K562 (cell line): ENCODE results near the gene CERS6. TPM values are rescaled to one million over a fixed set of nuclear protein-coding genes. Genes with fewer than 3 reads are reported as not detected.

Source experiments
- ADNP ChIP-seq: fragments of 200-800 bp; sonication (Bioruptor generic); IDR thresholded peaks from 2 replicates; pipeline ENCODE4 v1.6.1; 2016; ENCODE audit warnings: missing genetic modification characterization, missing compliant biosample characterization
- DACH1 ChIP-seq: fragments of 450-650 bp; IDR thresholded peaks from 2 replicates; pipeline ENCODE4 v1.6.1; 2018; ENCODE audit not compliant: partially characterized antibody
- GTF2F1 ChIP-seq: IDR thresholded peaks from 2 replicates; pipeline ENCODE4 v1.6.1; 2011; ENCODE audit warnings: low read depth, low read length, improper control_type of control experiment
- MBD2 ChIP-seq: sonication (generic); IDR thresholded peaks from 2 replicates; pipeline ENCODE4 v1.6.1; 2016; ENCODE audit warnings: low read depth, borderline replicate concordance
- NFYB ChIP-seq: IDR thresholded peaks from 2 replicates; pipeline ENCODE4 v1.6.1; 2011; ENCODE audit warnings: mild to moderate bottlenecking, moderate library complexity; ENCODE audit not compliant: insufficient read length; ENCODE audit errors: extremely low read depth
- NUFIP1 ChIP-seq: fragments of 450-650 bp; IDR thresholded peaks from 2 replicates; pipeline ENCODE4 v1.6.1; 2018; ENCODE audit not compliant: partially characterized antibody
- PURB ChIP-seq: sonication (generic); formaldehyde crosslinking; IDR thresholded peaks from 2 replicates; pipeline ENCODE4 v1.9.0; 2021; ENCODE audit warnings: low read depth, mild to moderate bottlenecking, missing genetic modification reagents
- SMC3 ChIP-seq: conservative IDR thresholded peaks from 2 replicates; pipeline ENCODE4 v1.6.1; 2011; ENCODE audit warnings: low read depth, low read length, improper control_type of control experiment; ENCODE audit not compliant: insufficient read depth
- TAF15 ChIP-seq: fragments of 200-400 bp; formaldehyde crosslinking; IDR thresholded peaks from 2 replicates; pipeline ENCODE4 v1.6.1; 2017; ENCODE audit warnings: mild to moderate bottlenecking, low read depth, low read length, moderate library complexity
- TEAD4 ChIP-seq, 2 experiments: sonication (generic) in 1 of 2; formaldehyde crosslinking in 1 of 2; IDR thresholded peaks; 2 replicates each; pipeline versions ENCODE4 v1.6.1 to v1.8.0; 2012 to 2022; ENCODE audit warnings: borderline replicate concordance in 1 of 2, inconsistent platforms in 1 of 2, low read length in 1 of 2, mild to moderate bottlenecking in 1 of 2, missing genetic modification reagents in 1 of 2
- ZKSCAN1 ChIP-seq: fragments of 150-350 bp; IDR thresholded peaks from 2 replicates; pipeline ENCODE4 v1.6.1; 2016; ENCODE audit warnings: low read depth, low read length
- polyA plus RNA-seq, 8 experiments: library from polyadenylated mRNA; depleted of rRNA in 4 of 8; stranded (reverse) in 5 of 8; unstranded in 3 of 8; fragments of >200 nt; fragmentation: Nextera tagmentation in 2 of 8; fragmentation: Illumina TruSeq in 1 of 8; extraction: Ambion mirVana in 2 of 8; extraction: Trizol in 1 of 8; gene quantifications; 2 replicates each; pipeline versions ENCODE4 v1.2.1 to v1.2.3, GENCODE V29; 2011 to 2014; ENCODE audit warnings: inconsistent platforms in 1 of 8, missing spikeins in 1 of 8
- total RNA-seq, 7 experiments: library from RNA; depleted of rRNA in 6 of 7; stranded (reverse); fragments of >200 nt in 6 of 7; fragmentation: Illumina TruSeq in 2 of 7; extraction: Trizol in 2 of 7; gene quantifications; 2 replicates each; pipeline versions ENCODE4 v1.2.1 to v1.2.3, GENCODE V29; 2011 to 2021; ENCODE audit warnings: low replicate concordance in 1 of 7
- TF ChIP-seq, protein P1 (sequence below): fragments of 200-800 bp; sonication (Bioruptor generic); IDR thresholded peaks from 2 replicates; pipeline ENCODE4 v1.6.1; 2016; ENCODE audit warnings: missing genetic modification characterization, missing compliant biosample characterization
- TF ChIP-seq, protein P2 (sequence below): fragments of 250-450 bp; sonication (Bioruptor Pico); IDR thresholded peaks from 2 replicates; pipeline ENCODE4 v1.8.0; 2022; ENCODE audit warnings: inconsistent platforms, mild to moderate bottlenecking, moderate library complexity, borderline replicate concordance
- TF ChIP-seq, protein P3 (sequence below): fragments of 450-650 bp; formaldehyde crosslinking; IDR thresholded peaks from 2 replicates; pipeline ENCODE4 v1.4.0; 2020; ENCODE audit warnings: mild to moderate bottlenecking, moderate library complexity
- TF ChIP-seq, protein P4 (sequence below), 2 experiments: fragments of 450-650 bp in 1 of 2; IDR thresholded peaks; 2 replicates each; pipeline ENCODE4 v1.6.1; 2011 to 2017; ENCODE audit warnings: low read depth in 2 of 2, antibody characterized with exemption in 1 of 2, borderline replicate concordance in 1 of 2, low read length in 1 of 2, mild to moderate bottlenecking in 1 of 2, mixed read lengths in 1 of 2; ENCODE audit not compliant: control insufficient read depth in 1 of 2

Gene CERS6
- total and polyA plus RNA-seq, 9 of the 15 experiments (the other 6 are each of a cell fraction or from before 2014, with no cell fraction given): 1.6 to 13.6 (median 11.4) TPM

DNA sequence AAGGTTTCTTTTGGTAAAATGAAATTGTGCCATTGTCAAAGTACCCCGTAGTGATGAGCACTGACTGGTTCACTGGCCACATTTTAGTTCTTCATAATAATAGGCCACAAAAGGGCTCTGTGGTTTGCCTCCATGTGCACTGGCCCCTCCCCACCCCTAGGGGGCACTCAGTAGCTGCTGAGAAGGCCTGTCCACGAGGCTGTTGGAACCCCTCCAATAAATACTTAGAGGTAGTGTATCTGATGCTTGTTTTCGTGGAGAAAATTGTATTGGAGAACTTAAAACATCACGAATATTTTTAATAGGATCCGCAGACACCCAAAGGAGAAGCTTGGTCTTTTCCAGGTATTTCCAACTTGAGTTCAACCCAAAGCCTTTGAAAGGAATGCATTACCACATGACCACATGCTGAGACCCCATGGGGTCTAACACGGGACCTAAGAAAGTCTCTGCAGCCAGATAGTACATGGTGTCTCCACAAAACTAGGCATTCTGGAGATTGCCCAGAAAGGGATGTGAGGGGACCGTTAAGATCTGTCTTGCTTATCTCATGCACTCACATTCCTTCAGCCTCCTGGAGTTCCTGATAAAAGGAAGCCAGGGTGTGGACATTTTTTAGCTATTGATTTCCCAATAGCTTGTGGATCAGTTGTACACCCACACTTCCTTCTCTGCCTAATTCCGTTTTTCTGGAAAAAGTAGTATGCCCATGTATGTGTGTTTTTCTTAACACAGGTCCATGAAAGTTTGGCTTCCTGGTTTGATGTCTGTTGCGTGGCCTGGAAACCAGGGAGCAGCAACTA lies 317.8 kb downstream of the CERS6 start (continued):
- TF ChIP-seq, protein P1, sequence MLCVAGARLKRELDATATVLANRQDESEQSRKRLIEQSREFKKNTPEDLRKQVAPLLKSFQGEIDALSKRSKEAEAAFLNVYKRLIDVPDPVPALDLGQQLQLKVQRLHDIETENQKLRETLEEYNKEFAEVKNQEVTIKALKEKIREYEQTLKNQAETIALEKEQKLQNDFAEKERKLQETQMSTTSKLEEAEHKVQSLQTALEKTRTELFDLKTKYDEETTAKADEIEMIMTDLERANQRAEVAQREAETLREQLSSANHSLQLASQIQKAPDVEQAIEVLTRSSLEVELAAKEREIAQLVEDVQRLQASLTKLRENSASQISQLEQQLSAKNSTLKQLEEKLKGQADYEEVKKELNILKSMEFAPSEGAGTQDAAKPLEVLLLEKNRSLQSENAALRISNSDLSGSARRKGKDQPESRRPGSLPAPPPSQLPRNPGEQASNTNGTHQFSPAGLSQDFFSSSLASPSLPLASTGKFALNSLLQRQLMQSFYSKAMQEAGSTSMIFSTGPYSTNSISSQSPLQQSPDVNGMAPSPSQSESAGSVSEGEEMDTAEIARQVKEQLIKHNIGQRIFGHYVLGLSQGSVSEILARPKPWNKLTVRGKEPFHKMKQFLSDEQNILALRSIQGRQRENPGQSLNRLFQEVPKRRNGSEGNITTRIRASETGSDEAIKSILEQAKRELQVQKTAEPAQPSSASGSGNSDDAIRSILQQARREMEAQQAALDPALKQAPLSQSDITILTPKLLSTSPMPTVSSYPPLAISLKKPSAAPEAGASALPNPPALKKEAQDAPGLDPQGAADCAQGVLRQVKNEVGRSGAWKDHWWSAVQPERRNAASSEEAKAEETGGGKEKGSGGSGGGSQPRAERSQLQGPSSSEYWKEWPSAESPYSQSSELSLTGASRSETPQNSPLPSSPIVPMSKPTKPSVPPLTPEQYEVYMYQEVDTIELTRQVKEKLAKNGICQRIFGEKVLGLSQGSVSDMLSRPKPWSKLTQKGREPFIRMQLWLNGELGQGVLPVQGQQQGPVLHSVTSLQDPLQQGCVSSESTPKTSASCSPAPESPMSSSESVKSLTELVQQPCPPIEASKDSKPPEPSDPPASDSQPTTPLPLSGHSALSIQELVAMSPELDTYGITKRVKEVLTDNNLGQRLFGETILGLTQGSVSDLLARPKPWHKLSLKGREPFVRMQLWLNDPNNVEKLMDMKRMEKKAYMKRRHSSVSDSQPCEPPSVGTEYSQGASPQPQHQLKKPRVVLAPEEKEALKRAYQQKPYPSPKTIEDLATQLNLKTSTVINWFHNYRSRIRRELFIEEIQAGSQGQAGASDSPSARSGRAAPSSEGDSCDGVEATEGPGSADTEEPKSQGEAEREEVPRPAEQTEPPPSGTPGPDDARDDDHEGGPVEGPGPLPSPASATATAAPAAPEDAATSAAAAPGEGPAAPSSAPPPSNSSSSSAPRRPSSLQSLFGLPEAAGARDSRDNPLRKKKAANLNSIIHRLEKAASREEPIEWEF (CRISPR knock-in tag): peak; percentile 90
- TF ChIP-seq DACH1 (peak; percentile 79), ADNP (tag) (peak; percentile 95), TAF15 (no peak), NUFIP1 (peak; percentile 79), SMC3 (peak; percentile 93), ZKSCAN1 (0 out of 2 replicates have a peak, but pooled peaks have one; percentile 8), PURB (CRISPR knock-in tag) (no peak), NFYB (no peak), GTF2F1 (0 out of 2 replicates have a peak, but pooled peaks have one; percentile 32), TEAD4 (IDR thresholded peaks at IDR 0.05; ENCODE audit: low read length) (peak; percentile 100), TEAD4 (CRISPR knock-in tag; IDR thresholded peaks at IDR 0.05; ENCODE audit: borderline replicate concordance) (no peak), MBD2 (peak; percentile 85)
- TF ChIP-seq, protein P2, sequence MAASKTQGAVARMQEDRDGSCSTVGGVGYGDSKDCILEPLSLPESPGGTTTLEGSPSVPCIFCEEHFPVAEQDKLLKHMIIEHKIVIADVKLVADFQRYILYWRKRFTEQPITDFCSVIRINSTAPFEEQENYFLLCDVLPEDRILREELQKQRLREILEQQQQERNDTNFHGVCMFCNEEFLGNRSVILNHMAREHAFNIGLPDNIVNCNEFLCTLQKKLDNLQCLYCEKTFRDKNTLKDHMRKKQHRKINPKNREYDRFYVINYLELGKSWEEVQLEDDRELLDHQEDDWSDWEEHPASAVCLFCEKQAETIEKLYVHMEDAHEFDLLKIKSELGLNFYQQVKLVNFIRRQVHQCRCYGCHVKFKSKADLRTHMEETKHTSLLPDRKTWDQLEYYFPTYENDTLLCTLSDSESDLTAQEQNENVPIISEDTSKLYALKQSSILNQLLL: no peak
- TF ChIP-seq, protein P3, sequence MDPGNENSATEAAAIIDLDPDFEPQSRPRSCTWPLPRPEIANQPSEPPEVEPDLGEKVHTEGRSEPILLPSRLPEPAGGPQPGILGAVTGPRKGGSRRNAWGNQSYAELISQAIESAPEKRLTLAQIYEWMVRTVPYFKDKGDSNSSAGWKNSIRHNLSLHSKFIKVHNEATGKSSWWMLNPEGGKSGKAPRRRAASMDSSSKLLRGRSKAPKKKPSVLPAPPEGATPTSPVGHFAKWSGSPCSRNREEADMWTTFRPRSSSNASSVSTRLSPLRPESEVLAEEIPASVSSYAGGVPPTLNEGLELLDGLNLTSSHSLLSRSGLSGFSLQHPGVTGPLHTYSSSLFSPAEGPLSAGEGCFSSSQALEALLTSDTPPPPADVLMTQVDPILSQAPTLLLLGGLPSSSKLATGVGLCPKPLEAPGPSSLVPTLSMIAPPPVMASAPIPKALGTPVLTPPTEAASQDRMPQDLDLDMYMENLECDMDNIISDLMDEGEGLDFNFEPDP: no peak
- TF ChIP-seq, protein P4, sequence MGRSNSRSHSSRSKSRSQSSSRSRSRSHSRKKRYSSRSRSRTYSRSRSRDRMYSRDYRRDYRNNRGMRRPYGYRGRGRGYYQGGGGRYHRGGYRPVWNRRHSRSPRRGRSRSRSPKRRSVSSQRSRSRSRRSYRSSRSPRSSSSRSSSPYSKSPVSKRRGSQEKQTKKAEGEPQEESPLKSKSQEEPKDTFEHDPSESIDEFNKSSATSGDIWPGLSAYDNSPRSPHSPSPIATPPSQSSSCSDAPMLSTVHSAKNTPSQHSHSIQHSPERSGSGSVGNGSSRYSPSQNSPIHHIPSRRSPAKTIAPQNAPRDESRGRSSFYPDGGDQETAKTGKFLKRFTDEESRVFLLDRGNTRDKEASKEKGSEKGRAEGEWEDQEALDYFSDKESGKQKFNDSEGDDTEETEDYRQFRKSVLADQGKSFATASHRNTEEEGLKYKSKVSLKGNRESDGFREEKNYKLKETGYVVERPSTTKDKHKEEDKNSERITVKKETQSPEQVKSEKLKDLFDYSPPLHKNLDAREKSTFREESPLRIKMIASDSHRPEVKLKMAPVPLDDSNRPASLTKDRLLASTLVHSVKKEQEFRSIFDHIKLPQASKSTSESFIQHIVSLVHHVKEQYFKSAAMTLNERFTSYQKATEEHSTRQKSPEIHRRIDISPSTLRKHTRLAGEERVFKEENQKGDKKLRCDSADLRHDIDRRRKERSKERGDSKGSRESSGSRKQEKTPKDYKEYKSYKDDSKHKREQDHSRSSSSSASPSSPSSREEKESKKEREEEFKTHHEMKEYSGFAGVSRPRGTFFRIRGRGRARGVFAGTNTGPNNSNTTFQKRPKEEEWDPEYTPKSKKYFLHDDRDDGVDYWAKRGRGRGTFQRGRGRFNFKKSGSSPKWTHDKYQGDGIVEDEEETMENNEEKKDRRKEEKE (IDR thresholded peaks at IDR 0.05; ENCODE audit: borderline replicate concordance in 1 of 2, control insufficient read depth in 1 of 2, low read depth in 2 of 2, low read length in 1 of 2): no peak; a peak in 1 of 4 replicates
